IMR-90 (cell line): Measurements from ENCODE around the gene PIAS1.

Experiments
- CTCF ChIP-seq: conservative IDR thresholded peaks from 2 replicates; pipeline ENCODE4 v1.5.1; 2012; ENCODE audit warnings: mild to moderate bottlenecking, low read depth, low read length, improper control_type of control experiment
- NFE2L2 ChIP-seq: fragments of 150-350 bp; IDR thresholded peaks from 2 replicates; pipeline ENCODE4 v1.6.1; 2016; ENCODE audit warnings: low read depth, mild to moderate bottlenecking, low read length
- POLR2A ChIP-seq: IDR thresholded peaks from 2 replicates; pipeline ENCODE4 v1.6.1; 2012; ENCODE audit warnings: mild to moderate bottlenecking, low read depth, low read length
- RAD21 ChIP-seq: IDR thresholded peaks from 2 replicates; pipeline ENCODE4 v1.6.1; 2012; ENCODE audit warnings: low read length, improper control_type of control experiment

GRCh38 chr15:68025835-68026424, 28.2 kb upstream of the PIAS1 start:
- TF ChIP-seq CTCF (no peak), NFE2L2 (no peak), RAD21 (no peak), POLR2A (no peak)
